ENCODE results near the gene DOCK1. TPM values are rescaled to one million over a fixed set of nuclear protein-coding genes. Genes with fewer than 3 reads are reported as not detected.

DOCK1 gene
- polyA plus RNA-seq, 1 of the 3 experiments (the other 2 are of a cell fraction), result 15.5 TPM

DNA sequence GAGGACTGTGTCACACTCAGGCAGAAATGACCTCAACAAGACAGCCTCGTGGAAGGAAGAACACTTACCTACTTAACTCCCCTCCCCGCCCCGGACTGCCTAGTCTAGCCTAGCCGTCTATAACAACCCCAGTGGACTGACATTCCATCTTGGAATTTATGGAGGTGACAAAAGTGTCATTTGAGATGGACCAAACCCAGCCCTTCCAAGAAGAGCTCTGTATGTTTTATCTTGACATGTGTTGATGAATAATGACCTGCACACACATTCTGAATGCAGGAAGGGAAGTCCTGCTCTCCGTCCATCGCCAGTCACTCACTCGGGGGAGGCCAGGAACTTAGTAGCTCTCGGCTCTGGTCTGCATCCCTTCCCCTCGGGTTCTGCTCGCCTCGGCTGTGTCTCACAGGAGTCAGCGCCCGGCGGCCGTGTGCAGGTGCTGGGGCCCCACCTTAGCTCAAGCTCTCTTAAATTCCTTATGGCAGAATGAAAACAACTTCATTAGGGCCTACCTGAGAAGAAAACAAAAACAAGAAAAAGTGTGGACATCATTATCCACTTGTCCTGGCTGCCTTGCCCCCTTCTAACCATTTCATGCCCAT, 503.0 kb downstream of the DOCK1 start:
- 94% methylated on average over 14 of the region's 15 CpGs for WGBS (ENCODE audit: low lambda C conversion rate)

DNA sequence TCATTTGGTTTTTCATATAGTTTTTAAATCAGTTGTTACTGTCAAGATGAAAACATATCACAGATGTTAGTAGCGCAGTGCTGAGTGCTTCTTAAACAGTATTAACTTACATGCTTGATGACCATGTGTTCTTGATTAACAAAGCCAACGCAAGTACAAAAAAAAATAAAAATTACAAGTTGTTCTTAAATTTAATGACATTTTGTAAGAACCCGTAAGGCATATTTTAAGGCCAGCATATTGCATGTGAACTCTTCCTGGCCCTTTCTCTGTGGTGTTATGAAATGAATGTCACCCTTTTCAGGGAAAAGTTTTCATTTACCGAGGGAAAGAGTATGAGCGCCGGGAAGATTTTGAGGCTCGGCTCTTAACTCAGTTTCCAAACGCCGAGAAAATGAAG, 503.5 kb downstream of the DOCK1 start:
- Histone ChIP-seq H3K9me2 (no peaks in the 10 kb centered on the region), H3F3A (replicated peaks; ENCODE audit: insufficient read depth) (no peaks in the 10 kb centered on the region), H3K27ac (ENCODE audit: low read depth in 2 of 2, low read length in 1 of 2) (no peak overlapping the region), H3K4me2 (no peak overlapping the region), H4K20me1 (ENCODE audit: insufficient read depth) (no peaks in the 10 kb centered on the region), H3K4me1 (ENCODE audit: control insufficient read depth in 1 of 2, insufficient read depth in 2 of 2, low read depth in 1 of 2, low read length in 1 of 2) (peaks cover 5 to 10% of the 10 kb centered on the region in 2 experiments; a peak in 1 of 4 replicates), H3K36me3 (replicated peaks in 1 of 2; ENCODE audit: control insufficient read depth in 1 of 2, insufficient read depth in 2 of 2, low read length in 1 of 2) (peaks cover 4 to 9% of the 10 kb centered on the region in 2 experiments), H3K9me3 (no peaks in the 10 kb centered on the region), H3K27me3 (ENCODE audit: insufficient read depth) (no peaks in the 10 kb centered on the region), H2AFZ (ENCODE audit: low read depth) (no peak overlapping the region), H3K79me2 (ENCODE audit: insufficient read depth) (no peaks in the 10 kb centered on the region), H3K4me3 (ENCODE audit: low read depth in 2 of 2, low read length in 1 of 2) (no peak overlapping the region), H3K9ac (no peak overlapping the region)
- DNase-seq, result no peak
- ChIA-PET CTCF (no interaction called here), POLR2A (no interaction called here)
- 92% methylated on average over 9 of the region's 9 CpGs for WGBS (ENCODE audit: low lambda C conversion rate)
- TF ChIP-seq, protein P1, sequence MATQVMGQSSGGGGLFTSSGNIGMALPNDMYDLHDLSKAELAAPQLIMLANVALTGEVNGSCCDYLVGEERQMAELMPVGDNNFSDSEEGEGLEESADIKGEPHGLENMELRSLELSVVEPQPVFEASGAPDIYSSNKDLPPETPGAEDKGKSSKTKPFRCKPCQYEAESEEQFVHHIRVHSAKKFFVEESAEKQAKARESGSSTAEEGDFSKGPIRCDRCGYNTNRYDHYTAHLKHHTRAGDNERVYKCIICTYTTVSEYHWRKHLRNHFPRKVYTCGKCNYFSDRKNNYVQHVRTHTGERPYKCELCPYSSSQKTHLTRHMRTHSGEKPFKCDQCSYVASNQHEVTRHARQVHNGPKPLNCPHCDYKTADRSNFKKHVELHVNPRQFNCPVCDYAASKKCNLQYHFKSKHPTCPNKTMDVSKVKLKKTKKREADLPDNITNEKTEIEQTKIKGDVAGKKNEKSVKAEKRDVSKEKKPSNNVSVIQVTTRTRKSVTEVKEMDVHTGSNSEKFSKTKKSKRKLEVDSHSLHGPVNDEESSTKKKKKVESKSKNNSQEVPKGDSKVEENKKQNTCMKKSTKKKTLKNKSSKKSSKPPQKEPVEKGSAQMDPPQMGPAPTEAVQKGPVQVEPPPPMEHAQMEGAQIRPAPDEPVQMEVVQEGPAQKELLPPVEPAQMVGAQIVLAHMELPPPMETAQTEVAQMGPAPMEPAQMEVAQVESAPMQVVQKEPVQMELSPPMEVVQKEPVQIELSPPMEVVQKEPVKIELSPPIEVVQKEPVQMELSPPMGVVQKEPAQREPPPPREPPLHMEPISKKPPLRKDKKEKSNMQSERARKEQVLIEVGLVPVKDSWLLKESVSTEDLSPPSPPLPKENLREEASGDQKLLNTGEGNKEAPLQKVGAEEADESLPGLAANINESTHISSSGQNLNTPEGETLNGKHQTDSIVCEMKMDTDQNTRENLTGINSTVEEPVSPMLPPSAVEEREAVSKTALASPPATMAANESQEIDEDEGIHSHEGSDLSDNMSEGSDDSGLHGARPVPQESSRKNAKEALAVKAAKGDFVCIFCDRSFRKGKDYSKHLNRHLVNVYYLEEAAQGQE (IDR thresholded peaks at IDR 0.05; ENCODE audit: low read depth, low read length), result no peak
- TF ChIP-seq SIN3A (IDR thresholded peaks at IDR 0.05; ENCODE audit: borderline replicate concordance, low read depth, low read length) (no peak), GATA2 (CRISPR knock-in tag; IDR thresholded peaks at IDR 0.05) (no peak), TEAD4 (IDR thresholded peaks at IDR 0.05; ENCODE audit: borderline replicate concordance, insufficient read depth) (no peak), RCOR1 (IDR thresholded peaks at IDR 0.05; ENCODE audit: low read length) (no peak), RXRA (IDR thresholded peaks at IDR 0.05; ENCODE audit: borderline replicate concordance, low read depth) (no peak), ELF1 (IDR thresholded peaks at IDR 0.05) (no peak), NRF1 (IDR thresholded peaks at IDR 0.05; ENCODE audit: low read depth, low read length) (no peak), EP300 (IDR thresholded peaks at IDR 0.05; ENCODE audit: borderline replicate concordance in 1 of 2, low read depth in 1 of 2, low read length in 1 of 2) (no peak), FOXM1 (IDR thresholded peaks at IDR 0.05; ENCODE audit: low read depth) (no peak), POLR2AphosphoS5 (IDR thresholded peaks at IDR 0.05; ENCODE audit: low read depth, low read length) (no peak), FOXJ3 (CRISPR knock-in tag; IDR thresholded peaks at IDR 0.05) (no peak)
- TF ChIP-seq, protein P2, sequence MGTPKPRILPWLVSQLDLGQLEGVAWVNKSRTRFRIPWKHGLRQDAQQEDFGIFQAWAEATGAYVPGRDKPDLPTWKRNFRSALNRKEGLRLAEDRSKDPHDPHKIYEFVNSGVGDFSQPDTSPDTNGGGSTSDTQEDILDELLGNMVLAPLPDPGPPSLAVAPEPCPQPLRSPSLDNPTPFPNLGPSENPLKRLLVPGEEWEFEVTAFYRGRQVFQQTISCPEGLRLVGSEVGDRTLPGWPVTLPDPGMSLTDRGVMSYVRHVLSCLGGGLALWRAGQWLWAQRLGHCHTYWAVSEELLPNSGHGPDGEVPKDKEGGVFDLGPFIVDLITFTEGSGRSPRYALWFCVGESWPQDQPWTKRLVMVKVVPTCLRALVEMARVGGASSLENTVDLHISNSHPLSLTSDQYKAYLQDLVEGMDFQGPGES (IDR thresholded peaks at IDR 0.05; ENCODE audit: low read depth, low read length), result no peak
- TF ChIP-seq, protein P3, sequence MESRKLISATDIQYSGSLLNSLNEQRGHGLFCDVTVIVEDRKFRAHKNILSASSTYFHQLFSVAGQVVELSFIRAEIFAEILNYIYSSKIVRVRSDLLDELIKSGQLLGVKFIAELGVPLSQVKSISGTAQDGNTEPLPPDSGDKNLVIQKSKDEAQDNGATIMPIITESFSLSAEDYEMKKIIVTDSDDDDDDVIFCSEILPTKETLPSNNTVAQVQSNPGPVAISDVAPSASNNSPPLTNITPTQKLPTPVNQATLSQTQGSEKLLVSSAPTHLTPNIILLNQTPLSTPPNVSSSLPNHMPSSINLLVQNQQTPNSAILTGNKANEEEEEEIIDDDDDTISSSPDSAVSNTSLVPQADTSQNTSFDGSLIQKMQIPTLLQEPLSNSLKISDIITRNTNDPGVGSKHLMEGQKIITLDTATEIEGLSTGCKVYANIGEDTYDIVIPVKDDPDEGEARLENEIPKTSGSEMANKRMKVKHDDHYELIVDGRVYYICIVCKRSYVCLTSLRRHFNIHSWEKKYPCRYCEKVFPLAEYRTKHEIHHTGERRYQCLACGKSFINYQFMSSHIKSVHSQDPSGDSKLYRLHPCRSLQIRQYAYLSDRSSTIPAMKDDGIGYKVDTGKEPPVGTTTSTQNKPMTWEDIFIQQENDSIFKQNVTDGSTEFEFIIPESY (IDR thresholded peaks at IDR 0.05; ENCODE audit: borderline replicate concordance, low read depth), result no peak

More for the DNA sequence above, 503.0 kb downstream of the DOCK1 start:
- DNase-seq, result no peak
- Histone ChIP-seq H3K27me3 (ENCODE audit: insufficient read depth) (no peaks in the 10 kb centered on the region), H3K9me3 (no peaks in the 10 kb centered on the region), H3K79me2 (ENCODE audit: insufficient read depth) (no peaks in the 10 kb centered on the region), H3K27ac (ENCODE audit: low read depth in 2 of 2, low read length in 1 of 2) (no peak overlapping the region), H3K36me3 (replicated peaks in 1 of 2; ENCODE audit: control insufficient read depth in 1 of 2, insufficient read depth in 2 of 2, low read length in 1 of 2) (peaks cover 4 to 9% of the 10 kb centered on the region in 2 experiments), H3K4me3 (ENCODE audit: low read depth in 2 of 2, low read length in 1 of 2) (no peak overlapping the region), H3K4me2 (no peak overlapping the region), H4K20me1 (ENCODE audit: insufficient read depth) (no peaks in the 10 kb centered on the region), H3F3A (replicated peaks; ENCODE audit: insufficient read depth) (no peaks in the 10 kb centered on the region), H2AFZ (ENCODE audit: low read depth) (no peak overlapping the region), H3K4me1 (ENCODE audit: control insufficient read depth in 1 of 2, insufficient read depth in 2 of 2, low read depth in 1 of 2, low read length in 1 of 2) (peaks cover 5 to 10% of the 10 kb centered on the region in 2 experiments; a peak in 1 of 4 replicates), H3K9ac (no peak overlapping the region), H3K9me2 (no peaks in the 10 kb centered on the region)
- ChIA-PET CTCF (no interaction called here), POLR2A (no interaction called here)
- TF ChIP-seq TAF1 (IDR thresholded peaks at IDR 0.05; ENCODE audit: borderline replicate concordance, low read depth, low read length) (no peak), MEF2A (IDR thresholded peaks at IDR 0.05; ENCODE audit: borderline replicate concordance, low read depth) (no peak), CHD2 (IDR thresholded peaks at IDR 0.05; ENCODE audit: low read length, partially characterized antibody) (no peak), SMC3 (IDR thresholded peaks at IDR 0.05; ENCODE audit: low read depth, low read length) (no peak), YY1 (IDR thresholded peaks at IDR 0.05; ENCODE audit: low read depth) (no peak), RXRA (IDR thresholded peaks at IDR 0.05; ENCODE audit: borderline replicate concordance, low read depth) (no peak), ELF1 (IDR thresholded peaks at IDR 0.05) (no peak), TCF12 (IDR thresholded peaks at IDR 0.05) (no peak), NRF1 (IDR thresholded peaks at IDR 0.05; ENCODE audit: low read depth, low read length) (no peak), RFX5 (IDR thresholded peaks at IDR 0.05; ENCODE audit: low read length) (no peak)
- TF ChIP-seq, protein P2 (IDR thresholded peaks at IDR 0.05; ENCODE audit: low read depth, low read length), result no peak

All from SK-N-SH (cell line).